ENCODE data around the gene MACROH2A2.

The MACROH2A2 gene

GRCh38 chr10:70090951-70091350, 38.3 kb downstream of the MACROH2A2 start:
- no peak for DNase-seq (ENCODE audit: low read depth)
- TF ChIP-seq CTCF (conservative IDR thresholded peaks at IDR 0.05; ENCODE audit: low read depth, low read length) = no peak
- no peak overlapping the region for H3K4me3 ChIP-seq (ENCODE audit: low read length)

- TF ChIP-seq CTCF (conservative IDR thresholded peaks at IDR 0.05; ENCODE audit: low read depth, low read length) = no peak
- no peak overlapping the region for H3K4me3 ChIP-seq (ENCODE audit: low read length)
- DNase-seq (ENCODE audit: low read depth) = no peak
Measured at GRCh38 chr10:70092389-70092718, 39.7 kb downstream of the MACROH2A2 start.

- no peak for DNase-seq (ENCODE audit: low read depth)
- TF ChIP-seq CTCF (conservative IDR thresholded peaks at IDR 0.05; ENCODE audit: low read depth, low read length) = no peak
- H3K4me3 ChIP-seq (ENCODE audit: low read length) = no peak overlapping the region
Measured at GRCh38 chr10:70093335-70093944, 40.8 kb downstream of the MACROH2A2 start.

- DNase-seq (ENCODE audit: low read depth) = no peak
- TF ChIP-seq CTCF (conservative IDR thresholded peaks at IDR 0.05; ENCODE audit: low read depth, low read length) = no peak
- no peak overlapping the region for H3K4me3 ChIP-seq (ENCODE audit: low read length)
Measured at GRCh38 chr10:70094250-70094649, 41.6 kb downstream of the MACROH2A2 start.

GRCh38 chr10:70096016-70096704, 43.5 kb downstream of the MACROH2A2 start:
- DNase-seq (ENCODE audit: low read depth) = no peak
- no peak for TF ChIP-seq CTCF (conservative IDR thresholded peaks at IDR 0.05; ENCODE audit: low read depth, low read length)
- H3K4me3 ChIP-seq (ENCODE audit: low read length) = no peak overlapping the region

GRCh38 chr10:70096705-70097420, 44.2 kb downstream of the MACROH2A2 start:
- DNase-seq (ENCODE audit: low read depth) = no peak
- no peak for TF ChIP-seq CTCF (conservative IDR thresholded peaks at IDR 0.05; ENCODE audit: low read depth, low read length)
- H3K4me3 ChIP-seq (ENCODE audit: low read length) = no peak overlapping the region
